ENCODE results near the gene GPS2.
A peak's percentile ranks its signal among the peaks of the same experiment; 100 is the strongest.

The GPS2 gene

DNA sequence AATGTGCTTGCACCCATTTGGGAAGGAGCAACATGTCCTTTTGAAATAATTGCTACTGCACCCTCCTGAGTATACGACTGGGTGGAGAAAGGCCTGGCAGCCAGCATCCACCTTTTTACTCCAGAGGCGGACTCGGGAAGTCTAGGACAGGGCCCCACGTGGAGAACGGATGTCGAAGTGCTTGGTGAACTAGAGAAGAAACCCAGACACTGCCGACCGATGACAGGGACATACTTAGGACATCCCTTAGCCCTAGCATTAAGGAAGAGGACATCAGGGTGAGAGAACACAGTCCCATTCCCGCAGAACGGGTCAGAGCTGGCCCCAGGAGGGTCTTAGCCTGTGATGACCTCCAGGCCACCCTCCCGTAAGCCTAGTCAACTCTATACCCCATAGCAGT lies 24.5 kb downstream of the GPS2 start:
- no peak for DNase-seq

DNA sequence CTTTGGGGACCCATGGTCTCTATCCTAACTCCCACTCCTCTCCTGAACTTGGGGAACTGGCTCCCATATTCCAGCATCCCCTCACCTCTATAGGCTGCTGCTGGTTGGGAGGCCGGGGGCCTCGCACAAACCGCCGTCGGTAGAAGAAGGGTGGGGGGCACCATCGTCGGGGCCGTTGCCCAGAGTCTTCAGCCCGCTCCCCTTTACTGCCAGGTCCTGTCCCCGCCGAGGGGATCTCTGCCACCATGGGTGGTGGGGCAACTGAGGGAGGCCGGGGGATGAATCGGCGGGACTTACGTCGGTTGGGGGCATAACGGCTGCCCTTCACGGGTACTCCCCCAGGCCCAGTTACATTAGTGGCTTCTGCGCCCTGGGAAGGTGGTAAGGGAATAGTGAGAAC lies 25.0 kb downstream of the GPS2 start:
- no peak for DNase-seq

- DNase-seq: no peak
These were observed 25.7 kb downstream of the GPS2 start for GRCh38 chr17:7289256-7290032.

DNA sequence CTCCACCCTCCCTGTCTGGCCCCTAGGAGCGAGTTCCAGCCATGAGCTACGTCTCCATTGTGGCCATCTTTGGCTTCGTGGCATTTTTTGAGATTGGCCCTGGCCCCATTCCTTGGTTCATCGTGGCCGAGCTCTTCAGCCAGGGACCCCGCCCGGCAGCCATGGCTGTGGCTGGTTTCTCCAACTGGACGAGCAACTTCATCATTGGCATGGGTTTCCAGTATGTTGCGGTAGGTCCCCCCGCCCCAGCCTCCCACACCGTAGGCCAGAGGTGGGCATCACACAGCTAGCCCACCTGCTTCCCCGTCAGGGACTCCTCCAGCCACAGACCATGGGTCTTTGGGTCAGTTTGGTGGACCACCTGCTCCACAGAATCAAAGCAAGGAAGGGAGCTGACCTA lies 29.5 kb downstream of the GPS2 start:
- no peak for DNase-seq

- no peak for DNase-seq
These were observed 30.2 kb downstream of the GPS2 start for GRCh38 chr17:7284911-7285310.

DNA sequence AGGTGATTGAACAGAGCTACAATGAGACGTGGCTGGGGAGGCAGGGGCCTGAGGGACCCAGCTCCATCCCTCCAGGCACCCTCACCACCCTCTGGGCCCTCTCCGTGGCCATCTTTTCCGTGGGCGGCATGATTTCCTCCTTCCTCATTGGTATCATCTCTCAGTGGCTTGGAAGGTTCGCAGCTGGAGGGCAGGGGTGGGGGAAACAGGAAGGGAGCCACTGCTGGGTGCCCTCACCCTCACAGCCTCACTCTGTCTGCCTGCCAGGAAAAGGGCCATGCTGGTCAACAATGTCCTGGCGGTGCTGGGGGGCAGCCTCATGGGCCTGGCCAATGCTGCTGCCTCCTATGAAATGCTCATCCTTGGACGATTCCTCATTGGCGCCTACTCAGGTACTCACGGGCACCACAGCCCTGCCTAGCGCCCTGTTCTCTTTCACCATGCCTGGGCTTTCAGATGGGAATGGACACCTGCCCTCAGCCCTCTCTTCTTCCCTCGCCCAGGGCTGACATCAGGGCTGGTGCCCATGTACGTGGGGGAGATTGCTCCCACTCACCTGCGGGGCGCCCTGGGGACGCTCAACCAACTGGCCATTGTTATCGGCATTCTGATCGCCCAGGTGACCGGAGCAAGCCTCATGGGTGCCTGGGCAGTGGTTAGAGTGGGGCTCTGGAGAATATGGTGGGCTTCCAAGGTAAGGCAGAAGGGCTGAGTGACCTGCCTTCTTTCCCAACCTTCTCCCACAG lies 31.5 kb downstream of the GPS2 start:
- no peak for DNase-seq

GRCh38 chr17:7282752-7283321 lies 32.3 kb downstream of the GPS2 start:
- DNase-seq: no peak

DNA sequence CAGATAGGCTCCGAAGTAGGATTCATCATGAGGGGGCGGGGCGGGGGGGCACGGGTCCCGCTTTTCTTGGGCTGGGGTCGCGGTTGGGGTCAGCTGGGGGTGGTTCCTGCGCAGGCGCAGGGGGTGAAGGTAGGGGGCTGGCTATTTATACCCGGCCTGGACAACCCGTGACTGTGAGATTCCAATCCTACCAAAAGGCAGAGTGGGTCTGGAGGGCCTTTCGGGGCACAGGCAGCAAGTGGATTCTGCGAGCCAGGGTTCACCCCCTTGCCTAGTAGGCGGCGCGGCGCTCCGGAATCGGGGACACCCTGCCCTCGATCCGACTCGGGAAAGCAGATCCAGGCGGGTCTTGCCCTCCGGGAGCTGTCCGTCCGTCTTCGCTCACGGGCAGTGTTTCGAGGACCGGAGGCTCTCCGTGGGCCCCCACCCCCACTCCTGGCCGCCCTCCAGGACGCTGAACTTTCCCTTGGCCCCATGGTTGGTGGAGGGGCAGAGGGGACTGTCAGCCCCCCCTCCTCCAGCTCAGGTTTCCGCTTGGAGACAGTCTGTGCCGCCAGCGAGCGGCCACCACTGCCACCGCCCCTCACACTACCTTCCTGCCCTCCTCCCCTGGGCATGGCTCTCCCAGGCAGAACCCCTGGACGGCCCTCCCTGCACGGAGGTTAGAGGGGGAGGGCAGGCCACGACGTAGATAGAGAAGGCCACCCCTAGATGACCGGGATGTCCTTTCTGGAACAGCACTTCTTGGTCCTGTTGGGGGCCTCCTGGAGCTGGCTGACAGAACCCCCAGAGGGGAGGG lies 33.0 kb downstream of the GPS2 start:
- DNase-seq: peak; percentile 61

GRCh38 chr17:7281074-7281952 lies 33.8 kb downstream of the GPS2 start, which contains the start of gene SLC2A4:
Gene SLC2A4, plus strand, starts transcription at chr17:7281718. Its CDS starts 217 bp downstream, at chr17:7281935.
- peak; percentile 93 for DNase-seq

- peak; percentile 85 for DNase-seq
These were observed 34.6 kb downstream of the GPS2 start for GRCh38 chr17:7280519-7281073.

GRCh38 chr17:7279448-7279847 lies 35.7 kb downstream of the GPS2 start:
- no peak for DNase-seq

- DNase-seq: no peak
These were observed 48.4 kb downstream of the GPS2 start for GRCh38 chr17:7266784-7267183.

- DNase-seq: no peak
These were observed 51.4 kb downstream of the GPS2 start for GRCh38 chr17:7263801-7264078.

- DNase-seq: no peak
These were observed 52.0 kb downstream of the GPS2 start for GRCh38 chr17:7262935-7263800.
